Measurements from ENCODE around the gene SNAP29. TPM values are rescaled to one million over a fixed set of nuclear protein-coding genes. Genes with fewer than 3 reads are reported as not detected.
A peak's percentile ranks its signal among the peaks of the same experiment; 100 is the strongest.

Gene SNAP29
- total and polyA plus RNA-seq, 9 of the 15 experiments (the other 6 are each of a cell fraction or from before 2014, with no cell fraction given) = 19.5 to 250 (median 75.9) TPM

DNA sequence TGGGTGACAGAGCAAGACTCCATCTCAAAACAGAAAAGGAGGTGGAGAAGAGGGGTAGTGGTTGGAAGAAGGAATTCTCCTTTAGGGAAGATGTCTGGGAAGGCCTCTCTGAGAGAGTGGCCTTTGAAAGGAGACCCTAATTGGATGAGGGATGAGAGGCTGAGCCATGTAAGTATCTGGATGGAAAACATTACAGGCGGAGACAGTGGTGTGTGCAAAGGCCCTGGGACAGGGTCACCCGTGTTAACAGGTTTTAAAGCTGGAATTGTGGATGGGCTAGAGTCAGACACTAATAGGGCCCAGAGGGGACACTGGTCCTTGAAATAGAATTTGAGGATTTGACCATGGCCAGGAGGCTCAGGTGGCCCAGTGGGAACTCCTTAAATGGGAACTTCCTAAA is 10.4 kb downstream of the SNAP29 start (continued):
- TF ChIP-seq, protein P1, sequence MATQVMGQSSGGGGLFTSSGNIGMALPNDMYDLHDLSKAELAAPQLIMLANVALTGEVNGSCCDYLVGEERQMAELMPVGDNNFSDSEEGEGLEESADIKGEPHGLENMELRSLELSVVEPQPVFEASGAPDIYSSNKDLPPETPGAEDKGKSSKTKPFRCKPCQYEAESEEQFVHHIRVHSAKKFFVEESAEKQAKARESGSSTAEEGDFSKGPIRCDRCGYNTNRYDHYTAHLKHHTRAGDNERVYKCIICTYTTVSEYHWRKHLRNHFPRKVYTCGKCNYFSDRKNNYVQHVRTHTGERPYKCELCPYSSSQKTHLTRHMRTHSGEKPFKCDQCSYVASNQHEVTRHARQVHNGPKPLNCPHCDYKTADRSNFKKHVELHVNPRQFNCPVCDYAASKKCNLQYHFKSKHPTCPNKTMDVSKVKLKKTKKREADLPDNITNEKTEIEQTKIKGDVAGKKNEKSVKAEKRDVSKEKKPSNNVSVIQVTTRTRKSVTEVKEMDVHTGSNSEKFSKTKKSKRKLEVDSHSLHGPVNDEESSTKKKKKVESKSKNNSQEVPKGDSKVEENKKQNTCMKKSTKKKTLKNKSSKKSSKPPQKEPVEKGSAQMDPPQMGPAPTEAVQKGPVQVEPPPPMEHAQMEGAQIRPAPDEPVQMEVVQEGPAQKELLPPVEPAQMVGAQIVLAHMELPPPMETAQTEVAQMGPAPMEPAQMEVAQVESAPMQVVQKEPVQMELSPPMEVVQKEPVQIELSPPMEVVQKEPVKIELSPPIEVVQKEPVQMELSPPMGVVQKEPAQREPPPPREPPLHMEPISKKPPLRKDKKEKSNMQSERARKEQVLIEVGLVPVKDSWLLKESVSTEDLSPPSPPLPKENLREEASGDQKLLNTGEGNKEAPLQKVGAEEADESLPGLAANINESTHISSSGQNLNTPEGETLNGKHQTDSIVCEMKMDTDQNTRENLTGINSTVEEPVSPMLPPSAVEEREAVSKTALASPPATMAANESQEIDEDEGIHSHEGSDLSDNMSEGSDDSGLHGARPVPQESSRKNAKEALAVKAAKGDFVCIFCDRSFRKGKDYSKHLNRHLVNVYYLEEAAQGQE (IDR thresholded peaks at IDR 0.05; ENCODE audit: borderline replicate concordance) = no peak
- TF ChIP-seq, protein P1 (CRISPR knock-in tag; IDR thresholded peaks at IDR 0.05; ENCODE audit: low read depth) = 0 out of 2 replicates have a peak, but pooled peaks have one; percentile 21
- TF ChIP-seq, protein P2, sequence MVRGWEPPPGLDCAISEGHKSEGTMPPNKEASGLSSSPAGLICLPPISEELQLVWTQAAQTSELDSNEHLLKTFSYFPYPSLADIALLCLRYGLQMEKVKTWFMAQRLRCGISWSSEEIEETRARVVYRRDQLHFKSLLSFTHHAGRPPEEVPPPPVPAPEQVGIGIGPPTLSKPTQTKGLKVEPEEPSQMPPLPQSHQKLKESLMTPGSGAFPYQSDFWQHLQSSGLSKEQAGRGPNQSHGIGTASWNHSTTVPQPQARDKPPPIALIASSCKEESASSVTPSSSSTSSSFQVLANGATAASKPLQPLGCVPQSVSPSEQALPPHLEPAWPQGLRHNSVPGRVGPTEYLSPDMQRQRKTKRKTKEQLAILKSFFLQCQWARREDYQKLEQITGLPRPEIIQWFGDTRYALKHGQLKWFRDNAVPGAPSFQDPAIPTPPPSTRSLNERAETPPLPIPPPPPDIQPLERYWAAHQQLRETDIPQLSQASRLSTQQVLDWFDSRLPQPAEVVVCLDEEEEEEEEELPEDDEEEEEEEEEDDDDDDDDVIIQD (CRISPR knock-in tag; IDR thresholded peaks at IDR 0.05) = no peak
- TF ChIP-seq KAT8 (IDR thresholded peaks at IDR 0.05; ENCODE audit: low read depth) = no peak
- peak; percentile 57; the same call in 1 of the 2 replicates for TF ChIP-seq ZNF311 (CRISPR knock-in tag; IDR thresholded peaks at IDR 0.05)
- TF ChIP-seq BACH1 (tag; IDR thresholded peaks at IDR 0.05) = no peak
- TF ChIP-seq DACH1 (IDR thresholded peaks at IDR 0.05; ENCODE audit: partially characterized antibody) = no peak
- no peak for TF ChIP-seq SREBF1 (IDR thresholded peaks at IDR 0.05; ENCODE audit: borderline replicate concordance, low read depth, low read length)
- TF ChIP-seq, protein P3, sequence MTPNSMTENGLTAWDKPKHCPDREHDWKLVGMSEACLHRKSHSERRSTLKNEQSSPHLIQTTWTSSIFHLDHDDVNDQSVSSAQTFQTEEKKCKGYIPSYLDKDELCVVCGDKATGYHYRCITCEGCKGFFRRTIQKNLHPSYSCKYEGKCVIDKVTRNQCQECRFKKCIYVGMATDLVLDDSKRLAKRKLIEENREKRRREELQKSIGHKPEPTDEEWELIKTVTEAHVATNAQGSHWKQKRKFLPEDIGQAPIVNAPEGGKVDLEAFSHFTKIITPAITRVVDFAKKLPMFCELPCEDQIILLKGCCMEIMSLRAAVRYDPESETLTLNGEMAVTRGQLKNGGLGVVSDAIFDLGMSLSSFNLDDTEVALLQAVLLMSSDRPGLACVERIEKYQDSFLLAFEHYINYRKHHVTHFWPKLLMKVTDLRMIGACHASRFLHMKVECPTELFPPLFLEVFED (CRISPR knock-in tag; conservative IDR thresholded peaks at IDR 0.05) = 0 out of 2 replicates have a peak, but pooled peaks have one; percentile 50
- TF ChIP-seq RBM25 (IDR thresholded peaks at IDR 0.05; ENCODE audit: low read depth, low read length, severe bottlenecking) = peak; percentile 78
- TF ChIP-seq POLR2H (tag; IDR thresholded peaks at IDR 0.05; ENCODE audit: low read depth) = no peak
- peak; percentile 57; the same call in 1 of the 2 replicates for TF ChIP-seq ZNF695 (CRISPR knock-in tag; IDR thresholded peaks at IDR 0.05)
- no peak for TF ChIP-seq ZNF263 (CRISPR knock-in tag; IDR thresholded peaks at IDR 0.05; ENCODE audit: borderline replicate concordance)
- no peak for TF ChIP-seq WHSC1 (IDR thresholded peaks at IDR 0.05; ENCODE audit: low read length)
- peak; percentile 73 for TF ChIP-seq ZNF436 (CRISPR knock-in tag; IDR thresholded peaks at IDR 0.05)
- TF ChIP-seq NFE2L1 (tag; IDR thresholded peaks at IDR 0.05; ENCODE audit: borderline replicate concordance, low read depth) = no peak
- TF ChIP-seq ZNF140 (CRISPR knock-in tag; IDR thresholded peaks at IDR 0.05) = 0 out of 2 replicates have a peak, but pooled peaks have one; percentile 55
- 0 out of 2 replicates have a peak, but pooled peaks have one; percentile 57 for TF ChIP-seq ZFP30 (CRISPR knock-in tag; IDR thresholded peaks at IDR 0.05; ENCODE audit: borderline replicate concordance)
- TF ChIP-seq ZNF707 (CRISPR knock-in tag; conservative IDR thresholded peaks at IDR 0.05) = 0 out of 2 replicates have a peak, but pooled peaks have one; percentile 62
